ENCODE results near the gene STK25. TPM values are rescaled to one million over a fixed set of nuclear protein-coding genes. Genes with fewer than 3 reads are reported as not detected.

Gene STK25
- total RNA-seq, 1 experiment from 2014 or later: 159 TPM

- peaks cover 65% of the 10 kb centered on the region for H3K36me3 Mint-ChIP-seq (ENCODE audit: insufficient read depth, unreplicated experiment)
- no peak overlapping the region for H3K27ac Mint-ChIP-seq (ENCODE audit: unreplicated experiment)
These were observed 11.2 kb downstream of the STK25 start for GRCh38 chr2:241496904-241497877.

GRCh38 chr2:241496003-241496707 is 12.2 kb downstream of the STK25 start:
- CTCF ChIA-PET: no interaction called here
- no peak for DNase-seq
- no TSS peak for BruUV-seq (replicated peaks)
- Mint-ChIP-seq H3K9me3 (ENCODE audit: low read depth, unreplicated experiment) (no peaks in the 10 kb centered on the region), H3K4me3 (ENCODE audit: low read depth, unreplicated experiment) (no peak overlapping the region), H3K27ac (ENCODE audit: unreplicated experiment) (no peak overlapping the region), H3K36me3 (ENCODE audit: insufficient read depth, unreplicated experiment) (peaks cover 66% of the 10 kb centered on the region), H3K27me3 (ENCODE audit: unreplicated experiment) (no peaks in the 10 kb centered on the region), H3K4me1 (ENCODE audit: low read depth, unreplicated experiment) (no peaks in the 10 kb centered on the region)
- intact Hi-C loops (cut with micrococcal nuclease; ENCODE audit: unreplicated experiment): no loop called here
- TF ChIP-seq CTCF (IDR thresholded peaks at IDR 0.05; ENCODE audit: unreplicated experiment): no peak

More at GRCh38 chr2:241496904-241497877, 11.2 kb downstream of the STK25 start:
- intact Hi-C loops (cut with micrococcal nuclease; ENCODE audit: unreplicated experiment): no loop called here
- TF ChIP-seq CTCF (IDR thresholded peaks at IDR 0.05; ENCODE audit: unreplicated experiment): no peak
- H3K4me3 Mint-ChIP-seq (ENCODE audit: low read depth, unreplicated experiment): no peak overlapping the region
- BruUV-seq (replicated peaks): no TSS peak
- CTCF ChIA-PET: no interaction called here
- no peaks in the 10 kb centered on the region for H3K27me3 Mint-ChIP-seq (ENCODE audit: unreplicated experiment)
- no peaks in the 10 kb centered on the region for H3K4me1 Mint-ChIP-seq (ENCODE audit: low read depth, unreplicated experiment)
- no peaks in the 10 kb centered on the region for H3K9me3 Mint-ChIP-seq (ENCODE audit: low read depth, unreplicated experiment)
- DNase-seq: no peak

- CTCF ChIA-PET: no interaction called here
- no TSS peak for BruUV-seq (replicated peaks)
- Mint-ChIP-seq H3K4me1 (ENCODE audit: low read depth, unreplicated experiment) (no peaks in the 10 kb centered on the region), H3K27ac (ENCODE audit: unreplicated experiment) (no peak overlapping the region), H3K4me3 (ENCODE audit: low read depth, unreplicated experiment) (no peak overlapping the region), H3K27me3 (ENCODE audit: unreplicated experiment) (no peaks in the 10 kb centered on the region), H3K36me3 (ENCODE audit: insufficient read depth, unreplicated experiment) (peaks cover 67% of the 10 kb centered on the region), H3K9me3 (ENCODE audit: low read depth, unreplicated experiment) (no peaks in the 10 kb centered on the region)
- intact Hi-C loops (cut with micrococcal nuclease; ENCODE audit: unreplicated experiment): no loop called here
- no peak for DNase-seq
- no peak for TF ChIP-seq CTCF (IDR thresholded peaks at IDR 0.05; ENCODE audit: unreplicated experiment)
These were observed 13.0 kb downstream of the STK25 start for GRCh38 chr2:241495172-241496002.

GRCh38 chr2:241494311-241494908 is 14.0 kb downstream of the STK25 start:
- DNase-seq: no peak
- Mint-ChIP-seq H3K36me3 (ENCODE audit: insufficient read depth, unreplicated experiment) (peaks cover 59% of the 10 kb centered on the region), H3K9me3 (ENCODE audit: low read depth, unreplicated experiment) (no peaks in the 10 kb centered on the region), H3K4me1 (ENCODE audit: low read depth, unreplicated experiment) (no peaks in the 10 kb centered on the region), H3K27ac (ENCODE audit: unreplicated experiment) (no peak overlapping the region), H3K27me3 (ENCODE audit: unreplicated experiment) (no peaks in the 10 kb centered on the region), H3K4me3 (ENCODE audit: low read depth, unreplicated experiment) (no peak overlapping the region)
- intact Hi-C loops (cut with micrococcal nuclease; ENCODE audit: unreplicated experiment): no loop called here
- no peak for TF ChIP-seq CTCF (IDR thresholded peaks at IDR 0.05; ENCODE audit: unreplicated experiment)
- CTCF ChIA-PET: no interaction called here
- BruUV-seq (replicated peaks): no TSS peak
